ENCODE results near the gene PPM1B. TPM values are rescaled to one million over a fixed set of nuclear protein-coding genes. Genes with fewer than 3 reads are reported as not detected.
A peak's percentile ranks its signal among the peaks of the same experiment; 100 is the strongest.
"Not testable (repeated sequence)": the region's sequence is repeated elsewhere in the genome, so short reads cannot be mapped to it uniquely, and the experiment has no call there.

Gene PPM1B
- total RNA-seq, 1 donor from 2014 or later: 32.2 TPM

DNA sequence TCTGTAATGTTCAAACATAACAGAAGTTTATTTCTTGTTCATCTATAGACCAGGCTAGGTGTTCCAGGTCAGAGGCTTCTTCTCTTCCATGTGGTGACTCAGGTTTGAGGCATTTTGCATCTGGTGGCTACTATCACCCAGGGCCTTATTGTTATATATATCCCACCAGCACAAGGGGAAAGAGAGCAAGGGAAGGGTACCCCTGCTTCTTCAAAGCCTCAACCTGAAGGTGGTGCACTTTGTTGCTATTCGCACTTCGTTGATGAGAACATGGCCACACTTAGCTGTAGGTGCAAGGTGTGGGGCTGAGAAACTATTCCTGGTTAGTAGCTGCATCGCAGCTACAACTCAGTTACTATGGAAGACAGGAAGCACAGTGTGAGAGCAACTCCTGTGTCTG is 79.2 kb downstream of the PPM1B start:
- no peak overlapping the region for H3K27ac ChIP-seq
- intact Hi-C loops (cut with DNase I): loop anchor here (10.0 kb wide), 1 partner anchor 47 kb away; no protein-coding TSS in a partner anchor
- TF ChIP-seq POLR2AphosphoS5 (IDR thresholded peaks at IDR 0.05; ENCODE audit: insufficient read depth in 1 of 2, low read depth in 1 of 2) (no peak), POLR2A (IDR thresholded peaks at IDR 0.05) (no peak)
- TF ChIP-seq, protein P1, sequence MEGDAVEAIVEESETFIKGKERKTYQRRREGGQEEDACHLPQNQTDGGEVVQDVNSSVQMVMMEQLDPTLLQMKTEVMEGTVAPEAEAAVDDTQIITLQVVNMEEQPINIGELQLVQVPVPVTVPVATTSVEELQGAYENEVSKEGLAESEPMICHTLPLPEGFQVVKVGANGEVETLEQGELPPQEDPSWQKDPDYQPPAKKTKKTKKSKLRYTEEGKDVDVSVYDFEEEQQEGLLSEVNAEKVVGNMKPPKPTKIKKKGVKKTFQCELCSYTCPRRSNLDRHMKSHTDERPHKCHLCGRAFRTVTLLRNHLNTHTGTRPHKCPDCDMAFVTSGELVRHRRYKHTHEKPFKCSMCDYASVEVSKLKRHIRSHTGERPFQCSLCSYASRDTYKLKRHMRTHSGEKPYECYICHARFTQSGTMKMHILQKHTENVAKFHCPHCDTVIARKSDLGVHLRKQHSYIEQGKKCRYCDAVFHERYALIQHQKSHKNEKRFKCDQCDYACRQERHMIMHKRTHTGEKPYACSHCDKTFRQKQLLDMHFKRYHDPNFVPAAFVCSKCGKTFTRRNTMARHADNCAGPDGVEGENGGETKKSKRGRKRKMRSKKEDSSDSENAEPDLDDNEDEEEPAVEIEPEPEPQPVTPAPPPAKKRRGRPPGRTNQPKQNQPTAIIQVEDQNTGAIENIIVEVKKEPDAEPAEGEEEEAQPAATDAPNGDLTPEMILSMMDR (IDR thresholded peaks at IDR 0.05): no peak
- H3K4me3 ChIP-seq: no peak overlapping the region
- no peaks in the 10 kb centered on the region for H3K9me3 ChIP-seq
- no peaks in the 10 kb centered on the region for H3K36me3 ChIP-seq
- H3K4me1 ChIP-seq: peaks cover 18% of the 10 kb centered on the region
- H3K27me3 ChIP-seq: no peaks in the 10 kb centered on the region
- no peak for DNase-seq (ENCODE audit: extremely low spot score in 2 of 2)

- H3K4me1 ChIP-seq: peaks cover 14% of the 10 kb centered on the region
- not testable (repeated sequence) for H3K27ac ChIP-seq; H3K9me3 ChIP-seq; DNase-seq (ENCODE audit: extremely low spot score in 2 of 2); H3K36me3 ChIP-seq; H3K27me3 ChIP-seq; H3K4me3 ChIP-seq
- intact Hi-C loops (cut with DNase I): loop anchor here (10.0 kb wide), 1 partner anchor 46 kb away; no protein-coding TSS in a partner anchor
These were observed 80.6 kb downstream of the PPM1B start for GRCh38 chr2:44249269-44249668.

- intact Hi-C loops (cut with DNase I): no loop called here
- no peaks in the 10 kb centered on the region for H3K36me3 ChIP-seq
- no peak for DNase-seq (ENCODE audit: extremely low spot score in 2 of 2)
These were observed 81.7 kb downstream of the PPM1B start for GRCh38 chr2:44250376-44250775.

GRCh38 chr2:44254023-44254422 is 85.3 kb downstream of the PPM1B start:
- no peak overlapping the region for H3K27ac ChIP-seq
- no peaks in the 10 kb centered on the region for H3K36me3 ChIP-seq
- H3K4me3 ChIP-seq: no peak overlapping the region
- intact Hi-C loops (cut with DNase I): no loop called here
- no peak for DNase-seq (ENCODE audit: extremely low spot score in 2 of 2)
- no peaks in the 10 kb centered on the region for H3K4me1 ChIP-seq
- H3K9me3 ChIP-seq: no peaks in the 10 kb centered on the region
- no peak for TF ChIP-seq POLR2A (IDR thresholded peaks at IDR 0.05)
- no peaks in the 10 kb centered on the region for H3K27me3 ChIP-seq

More at GRCh38 chr2:44250376-44250775, 81.7 kb downstream of the PPM1B start:
- H3K4me1 ChIP-seq: peaks cover 3% of the 10 kb centered on the region
- no peak overlapping the region for H3K4me3 ChIP-seq
- no peak for TF ChIP-seq POLR2AphosphoS5 (IDR thresholded peaks at IDR 0.05; ENCODE audit: insufficient read depth in 1 of 2, low read depth in 1 of 2)
- TF ChIP-seq, protein P1 (IDR thresholded peaks at IDR 0.05): no peak
- no peak for TF ChIP-seq POLR2A (IDR thresholded peaks at IDR 0.05)
- no peak overlapping the region for H3K27ac ChIP-seq
- H3K27me3 ChIP-seq: no peaks in the 10 kb centered on the region
- H3K9me3 ChIP-seq: no peaks in the 10 kb centered on the region

GRCh38 chr2:44255704-44256103 is 87.0 kb downstream of the PPM1B start:
- H3K4me3 ChIP-seq; DNase-seq (ENCODE audit: extremely low spot score in 2 of 2); H3K9me3 ChIP-seq; H3K4me1 ChIP-seq; H3K27ac ChIP-seq; H3K27me3 ChIP-seq; H3K36me3 ChIP-seq; intact Hi-C loops (cut with DNase I): not testable (repeated sequence)

DNA sequence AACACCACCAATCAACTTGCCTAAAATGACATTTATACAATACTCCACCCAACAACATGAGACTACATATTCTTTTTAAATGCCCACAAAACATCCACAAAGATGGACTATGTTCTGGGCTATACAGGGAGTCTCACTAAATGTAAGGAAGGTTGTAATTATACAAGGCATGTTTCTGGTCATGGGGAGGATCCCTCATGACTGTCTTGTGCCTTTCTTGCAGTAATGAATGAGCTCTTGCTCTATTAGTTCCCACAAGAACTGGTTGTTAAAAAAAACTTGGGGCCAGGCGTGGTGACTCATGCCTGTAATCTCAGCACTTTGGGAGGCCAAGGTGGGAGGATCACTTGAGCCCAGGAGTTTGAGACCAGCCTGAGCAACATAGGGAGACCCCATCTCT is 89.1 kb downstream of the PPM1B start:
- not testable (repeated sequence) for H3K4me3 ChIP-seq

GRCh38 chr2:44267269-44267795 is 98.7 kb downstream of the PPM1B start:
- Histone ChIP-seq H3K27me3 (no peaks in the 10 kb centered on the region), H3K4me1 (no peaks in the 10 kb centered on the region), H3K36me3 (no peaks in the 10 kb centered on the region), H3K27ac (peak overlapping the region; percentile 62), H3K4me3 (no peak overlapping the region), H3K9me3 (no peaks in the 10 kb centered on the region)
- TF ChIP-seq POLR2A (IDR thresholded peaks at IDR 0.05) (no peak), POLR2AphosphoS5 (IDR thresholded peaks at IDR 0.05; ENCODE audit: insufficient read depth in 1 of 2, low read depth in 1 of 2) (no peak)
- TF ChIP-seq, protein P1 (IDR thresholded peaks at IDR 0.05): no peak
- intact Hi-C loops (cut with DNase I): no loop called here
- DNase-seq (ENCODE audit: extremely low spot score in 2 of 2): no peak

More for the DNA sequence above, 89.1 kb downstream of the PPM1B start:
- intact Hi-C loops (cut with DNase I); H3K36me3 ChIP-seq; H3K27ac ChIP-seq; H3K9me3 ChIP-seq; DNase-seq (ENCODE audit: extremely low spot score in 2 of 2); H3K4me1 ChIP-seq; H3K27me3 ChIP-seq: not testable (repeated sequence)
